Bronchial epithelial cell (primary cell): Measurements from ENCODE around the gene BRF1. TPM values are rescaled to one million over a fixed set of nuclear protein-coding genes. Genes with fewer than 3 reads are reported as not detected.
A peak's percentile ranks its signal among the peaks of the same experiment; 100 is the strongest.

ENCODE experiments used
- DNase-seq: peaks from one replicate; pipeline ENCODE4 v3.0.0-alpha.2; 2010; ENCODE audit warnings: low read depth
- FAIRE-seq: peaks from 2 replicates; lab custom pipeline; 2011; peaks lifted over from hg19 to GRCh38; lab: Jason Lieb, UNC
- H3K27me3 ChIP-seq: 2 replicates; pipeline ENCODE4 v1.5.1; 2011; ENCODE audit warnings: low read length; ENCODE audit not compliant: control insufficient read depth, insufficient read depth
- H3K36me3 ChIP-seq: 2 replicates; pipeline ENCODE4 v1.5.1; 2011; ENCODE audit warnings: low read length; ENCODE audit not compliant: control insufficient read depth, insufficient read depth
- H3K4me3 ChIP-seq: 2 replicates; pipeline ENCODE4 v1.5.1; 2011; ENCODE audit warnings: mild to moderate bottlenecking, low read depth, low read length, control low read depth
- total RNA-seq: library from RNA; depleted of rRNA; stranded (reverse); fragments of >200 nt; gene quantifications from 2 replicates; pipeline ENCODE4 v1.2.1, GENCODE V29; 2014
- TF ChIP-seq, protein P1 (sequence below): IDR thresholded peaks from 2 replicates; pipeline ENCODE4 v1.5.1; 2011; ENCODE audit warnings: mild to moderate bottlenecking, moderate library complexity, low read length, control low read depth, inconsistent platforms; ENCODE audit not compliant: insufficient read depth, severe bottlenecking

The BRF1 gene
- total RNA-seq, 1 donor from 2014 or later = 24.0 TPM

DNA sequence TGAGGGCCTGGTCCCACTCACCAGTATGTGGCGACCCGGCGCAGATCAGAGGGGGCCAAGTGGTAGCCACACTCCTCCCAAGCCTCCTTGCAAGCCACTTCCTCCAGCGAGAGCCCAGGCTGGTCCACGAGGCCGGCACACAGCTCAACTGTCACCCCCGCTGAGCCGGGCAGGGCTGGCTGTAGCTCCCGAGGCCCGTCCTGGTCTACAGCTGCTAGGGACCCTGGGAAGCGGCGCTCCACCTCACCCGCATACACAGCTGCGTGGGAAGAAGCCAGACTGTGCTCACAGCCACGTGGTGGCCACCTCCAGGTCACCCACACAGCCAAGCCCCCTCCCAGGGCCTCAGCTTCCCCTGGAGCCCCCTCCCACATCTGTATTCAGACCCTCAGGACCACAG lies 124.3 kb downstream of the BRF1 start:
- FAIRE-seq (no peak), DNase-seq (no peak)
- TF ChIP-seq, protein P1, sequence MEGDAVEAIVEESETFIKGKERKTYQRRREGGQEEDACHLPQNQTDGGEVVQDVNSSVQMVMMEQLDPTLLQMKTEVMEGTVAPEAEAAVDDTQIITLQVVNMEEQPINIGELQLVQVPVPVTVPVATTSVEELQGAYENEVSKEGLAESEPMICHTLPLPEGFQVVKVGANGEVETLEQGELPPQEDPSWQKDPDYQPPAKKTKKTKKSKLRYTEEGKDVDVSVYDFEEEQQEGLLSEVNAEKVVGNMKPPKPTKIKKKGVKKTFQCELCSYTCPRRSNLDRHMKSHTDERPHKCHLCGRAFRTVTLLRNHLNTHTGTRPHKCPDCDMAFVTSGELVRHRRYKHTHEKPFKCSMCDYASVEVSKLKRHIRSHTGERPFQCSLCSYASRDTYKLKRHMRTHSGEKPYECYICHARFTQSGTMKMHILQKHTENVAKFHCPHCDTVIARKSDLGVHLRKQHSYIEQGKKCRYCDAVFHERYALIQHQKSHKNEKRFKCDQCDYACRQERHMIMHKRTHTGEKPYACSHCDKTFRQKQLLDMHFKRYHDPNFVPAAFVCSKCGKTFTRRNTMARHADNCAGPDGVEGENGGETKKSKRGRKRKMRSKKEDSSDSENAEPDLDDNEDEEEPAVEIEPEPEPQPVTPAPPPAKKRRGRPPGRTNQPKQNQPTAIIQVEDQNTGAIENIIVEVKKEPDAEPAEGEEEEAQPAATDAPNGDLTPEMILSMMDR = no peak
- no peaks in the 10 kb centered on the region for H3K27me3 ChIP-seq
- no peak overlapping the region for H3K4me3 ChIP-seq
- H3K36me3 ChIP-seq = peaks cover 2% of the 10 kb centered on the region

DNA sequence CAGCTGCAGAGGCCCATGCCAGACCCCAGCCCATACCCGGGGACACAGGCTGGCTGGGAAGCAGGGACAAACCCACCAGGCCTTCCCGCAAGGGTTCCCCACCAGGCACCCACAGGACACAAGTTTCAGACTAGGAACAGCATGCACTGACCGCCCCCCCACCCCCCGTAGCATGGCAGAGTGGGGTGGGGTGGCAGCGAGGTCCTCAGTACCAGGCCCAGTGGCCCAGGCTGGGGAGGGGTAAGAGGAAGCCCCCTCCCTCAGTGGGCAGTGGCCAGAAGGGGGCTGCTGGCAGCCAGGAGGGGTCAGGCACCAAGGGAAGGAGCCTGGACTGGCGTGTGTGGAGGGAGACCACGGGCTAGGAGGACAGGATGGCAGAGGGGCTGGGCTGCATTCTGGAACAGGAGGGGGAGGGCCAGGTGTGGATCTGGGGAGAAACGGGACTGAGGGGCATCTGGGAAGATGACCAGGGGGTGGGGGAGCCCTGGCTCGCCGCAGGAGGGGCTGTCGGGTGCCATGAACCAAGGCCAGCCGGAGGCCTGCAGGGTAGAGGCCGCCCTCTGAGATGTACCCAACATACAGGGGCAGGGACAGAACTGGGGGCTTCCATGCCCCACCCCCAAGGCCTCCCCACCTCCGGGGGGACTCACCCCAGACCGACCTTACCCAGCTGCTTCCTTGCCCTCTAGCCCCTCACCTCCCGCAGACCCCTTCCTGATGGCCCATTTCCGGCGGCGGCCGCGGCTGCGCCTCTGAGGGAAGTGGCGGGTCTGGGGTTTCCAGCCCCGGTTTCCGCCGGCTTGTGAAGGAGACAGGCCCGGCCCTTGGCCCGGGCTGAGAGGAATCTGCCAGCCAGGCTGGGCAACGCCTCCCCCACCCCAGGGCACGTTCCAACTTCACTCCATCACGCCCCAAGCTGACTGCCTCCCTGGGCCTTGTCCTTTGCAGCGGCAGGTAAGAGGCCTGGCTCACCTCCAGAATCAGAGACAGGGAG lies 126.6 kb downstream of the BRF1 start:
- H3K4me3 ChIP-seq = no peak overlapping the region
- TF ChIP-seq, protein P1 = no peak
- peak; percentile 68 for DNase-seq
- no peaks in the 10 kb centered on the region for H3K27me3 ChIP-seq
- FAIRE-seq = no peak
- H3K36me3 ChIP-seq = peaks cover 2% of the 10 kb centered on the region

DNA sequence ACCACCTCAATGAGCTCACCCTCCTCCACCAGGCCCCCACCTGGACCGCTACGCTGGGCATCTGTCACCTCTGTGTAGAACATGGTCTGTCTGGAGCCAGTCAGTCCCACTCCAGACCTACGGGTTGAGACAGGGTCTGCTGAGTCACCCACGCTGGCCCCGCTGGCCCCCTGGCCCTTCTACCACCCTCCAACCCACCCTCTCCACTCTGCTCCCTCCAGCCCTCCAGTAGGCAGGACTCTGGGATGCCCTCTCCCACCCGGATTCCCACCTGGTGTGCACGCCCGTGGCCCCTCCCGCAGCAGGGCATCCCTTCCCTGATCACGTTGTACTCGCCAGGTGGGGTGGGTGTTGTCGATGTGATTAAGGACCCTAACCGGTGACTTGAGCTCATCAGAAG lies 127.7 kb downstream of the BRF1 start:
- no peak overlapping the region for H3K4me3 ChIP-seq
- peaks cover 2% of the 10 kb centered on the region for H3K36me3 ChIP-seq
- H3K27me3 ChIP-seq = no peaks in the 10 kb centered on the region
- TF ChIP-seq, protein P1 = no peak
- FAIRE-seq = no peak
- no peak for DNase-seq

DNA sequence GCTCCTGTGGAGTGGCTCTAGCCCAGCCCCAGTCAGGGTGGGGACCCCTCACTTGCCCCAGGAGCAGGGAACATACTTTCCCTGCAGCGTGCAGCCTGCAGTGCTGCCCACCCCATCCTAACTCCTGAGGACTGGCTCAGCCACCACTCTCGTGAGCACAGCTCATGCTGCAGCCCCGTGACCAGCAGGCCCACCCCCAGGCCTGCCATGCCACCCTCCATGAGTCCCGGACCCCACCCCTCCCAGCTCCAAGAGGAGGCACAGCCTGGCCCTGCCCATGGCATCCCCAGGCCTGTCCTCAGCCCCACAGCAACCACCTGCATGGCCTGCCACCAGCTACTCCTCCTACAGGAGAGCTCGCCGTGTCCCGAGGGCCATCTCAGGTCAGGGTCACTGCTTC lies 128.3 kb downstream of the BRF1 start:
- FAIRE-seq (no peak), DNase-seq (no peak)
- TF ChIP-seq, protein P1 = no peak
- Histone ChIP-seq H3K4me3 (no peak overlapping the region), H3K36me3 (peaks cover 2% of the 10 kb centered on the region), H3K27me3 (no peaks in the 10 kb centered on the region)

DNA sequence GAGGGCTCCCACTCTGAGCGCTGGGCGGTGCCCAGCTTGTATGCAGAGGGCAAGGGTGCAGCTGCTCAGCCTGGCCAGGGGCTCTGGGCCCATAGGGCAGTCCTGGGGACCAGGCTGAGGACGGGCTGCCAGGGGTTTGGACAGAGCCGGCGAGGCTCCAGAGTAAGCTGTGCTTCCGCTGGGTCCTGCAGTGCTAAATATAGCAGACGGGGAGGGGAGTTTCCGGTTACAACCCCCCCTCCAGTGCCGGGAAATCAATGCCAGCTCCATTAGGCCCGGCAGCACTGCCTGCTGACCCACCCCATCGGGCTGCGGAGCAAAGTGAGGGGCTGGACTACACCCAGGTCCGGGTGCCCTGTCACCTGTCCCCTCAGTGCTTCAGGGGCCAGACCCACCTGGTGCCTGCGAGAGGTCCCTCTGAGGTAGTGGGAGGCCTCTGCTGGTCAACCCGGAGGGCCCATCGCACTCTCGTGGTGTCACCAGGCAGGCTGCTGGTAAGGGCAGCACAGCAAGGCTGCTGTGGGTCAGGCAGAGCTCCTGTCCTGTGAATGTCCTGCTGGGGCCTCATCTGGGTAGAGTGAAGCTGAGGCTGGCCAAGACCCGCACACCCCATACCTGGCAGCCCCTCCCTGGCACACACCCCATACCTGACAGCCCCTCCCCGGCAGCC lies 129.7 kb downstream of the BRF1 start:
- H3K36me3 ChIP-seq = peaks cover 2% of the 10 kb centered on the region
- FAIRE-seq (no peak), DNase-seq (no peak)
- no peaks in the 10 kb centered on the region for H3K27me3 ChIP-seq
- TF ChIP-seq, protein P1 = no peak
- no peak overlapping the region for H3K4me3 ChIP-seq
